ENCODE measurements around the gene U2AF1L4. TPM values are rescaled to one million over a fixed set of nuclear protein-coding genes. Genes with fewer than 3 reads are reported as not detected.

The U2AF1L4 gene
- total RNA-seq, 1 donor, result 5.8 TPM

- peaks cover 47% of the 10 kb centered on the region for H3K79me2 ChIP-seq (ENCODE audit: insufficient read depth, low read length)
- peak within 1 kb of the TSS; percentile 96 for H2AFZ ChIP-seq (ENCODE audit: low read length)
- no peaks in the 10 kb centered on the region for H3K27me3 ChIP-seq (ENCODE audit: insufficient read depth, low read length)
- TF ChIP-seq CTCF (IDR thresholded peaks at IDR 0.05; ENCODE audit: extremely low read depth, low read depth, low read length), result no peak
- H3K27ac ChIP-seq (ENCODE audit: low read depth, low read length), result peak within 1 kb of the TSS; percentile 56
- peaks cover 17% of the 10 kb centered on the region for H3K4me1 ChIP-seq (ENCODE audit: insufficient read depth, low read length)
- DNase-seq (ENCODE audit: insufficient read length, low spot score, missing footprints), result peak; percentile 100
- peaks cover 20% of the 10 kb centered on the region for H3K36me3 ChIP-seq (ENCODE audit: insufficient read depth, low read length)
- no peaks in the 10 kb centered on the region for H3K9me3 ChIP-seq (ENCODE audit: low read depth, low read length)
- peak within 1 kb of the TSS; percentile 89 for H3K4me2 ChIP-seq (ENCODE audit: insufficient read depth, low read length)
- peak within 1 kb of the TSS; percentile 90 for H3K4me3 ChIP-seq (ENCODE audit: insufficient read depth, low read length)
- peaks cover 25% of the 10 kb centered on the region for H4K20me1 ChIP-seq (ENCODE audit: insufficient read depth, low read length)
Measured at GRCh38 chr19:35717665-35718344, 27.4 kb downstream of the U2AF1L4 start, which contains the start of gene KMT2B. Gene KMT2B, plus strand, starts transcription at chr19:35718003. Its CDS starts 16 bp downstream, at chr19:35718019.

- Histone ChIP-seq H4K20me1 (ENCODE audit: insufficient read depth, low read length) (peaks cover 25% of the 10 kb centered on the region), H3K4me1 (ENCODE audit: insufficient read depth, low read length) (peaks cover 17% of the 10 kb centered on the region), H3K36me3 (ENCODE audit: insufficient read depth, low read length) (peaks cover 12% of the 10 kb centered on the region), H3K4me3 (ENCODE audit: insufficient read depth, low read length) (peak overlapping the region; percentile 80), H3K27me3 (ENCODE audit: insufficient read depth, low read length) (no peaks in the 10 kb centered on the region), H2AFZ (ENCODE audit: low read length) (peak overlapping the region; percentile 96), H3K4me2 (ENCODE audit: insufficient read depth, low read length) (peak overlapping the region; percentile 89), H3K79me2 (ENCODE audit: insufficient read depth, low read length) (peaks cover 39% of the 10 kb centered on the region), H3K27ac (ENCODE audit: low read depth, low read length) (peak overlapping the region; percentile 20), H3K9me3 (ENCODE audit: low read depth, low read length) (no peaks in the 10 kb centered on the region)
- peak; percentile 78 for TF ChIP-seq CTCF (IDR thresholded peaks at IDR 0.05; ENCODE audit: extremely low read depth, low read depth, low read length)
- peak; percentile 100 for DNase-seq (ENCODE audit: insufficient read length, low spot score, missing footprints)
Measured at GRCh38 chr19:35716801-35717664, 28.2 kb downstream of the U2AF1L4 start.

GRCh38 chr19:35715981-35716800 is 29.0 kb downstream of the U2AF1L4 start:
- Histone ChIP-seq H3K27ac (ENCODE audit: low read depth, low read length) (no peak overlapping the region), H3K79me2 (ENCODE audit: insufficient read depth, low read length) (peaks cover 33% of the 10 kb centered on the region), H4K20me1 (ENCODE audit: insufficient read depth, low read length) (peaks cover 19% of the 10 kb centered on the region), H3K9me3 (ENCODE audit: low read depth, low read length) (no peaks in the 10 kb centered on the region), H3K4me2 (ENCODE audit: insufficient read depth, low read length) (peak overlapping the region; percentile 89), H3K4me1 (ENCODE audit: insufficient read depth, low read length) (peaks cover 17% of the 10 kb centered on the region), H3K27me3 (ENCODE audit: insufficient read depth, low read length) (no peaks in the 10 kb centered on the region), H3K36me3 (ENCODE audit: insufficient read depth, low read length) (peaks cover 6% of the 10 kb centered on the region), H2AFZ (ENCODE audit: low read length) (peak overlapping the region; percentile 96), H3K4me3 (ENCODE audit: insufficient read depth, low read length) (peak overlapping the region; percentile 80)
- peak; percentile 98 for DNase-seq (ENCODE audit: insufficient read length, low spot score, missing footprints)
- no peak for TF ChIP-seq CTCF (IDR thresholded peaks at IDR 0.05; ENCODE audit: extremely low read depth, low read depth, low read length)

Measured in osteoblast (primary cell).